Glutamatergic neuron (in vitro differentiated cells): Measurements from ENCODE around the gene VIPR1. TPM values are rescaled to one million over a fixed set of nuclear protein-coding genes. Genes with fewer than 3 reads are reported as not detected.

ENCODE experiments used
- DNase-seq: peaks from one replicate; pipeline ENCODE4 v3.0.0; 2022
- H3K27ac Mint-ChIP-seq: one replicate; pipeline ENCODE4 v1.8.0; 2020; ENCODE audit warnings: mild to moderate bottlenecking, mixed read lengths, inconsistent platforms; ENCODE audit not compliant: unreplicated experiment
- H3K27me3 Mint-ChIP-seq: one replicate; pipeline ENCODE4 v1.8.0; 2020; ENCODE audit warnings: mild to moderate bottlenecking, moderate library complexity, mixed read lengths, inconsistent platforms; ENCODE audit not compliant: unreplicated experiment
- H3K36me3 Mint-ChIP-seq: one replicate; pipeline ENCODE4 v1.8.0; 2020; ENCODE audit warnings: mild to moderate bottlenecking, mixed read lengths, inconsistent platforms; ENCODE audit not compliant: unreplicated experiment
- H3K4me1 Mint-ChIP-seq: one replicate; pipeline ENCODE4 v1.8.0; 2020; ENCODE audit warnings: mild to moderate bottlenecking, low read depth, mixed read lengths, inconsistent platforms; ENCODE audit not compliant: unreplicated experiment
- H3K4me3 Mint-ChIP-seq: one replicate; pipeline ENCODE4 v1.8.0; 2020; ENCODE audit warnings: mild to moderate bottlenecking, mixed read lengths, inconsistent platforms; ENCODE audit not compliant: unreplicated experiment
- H3K9me3 Mint-ChIP-seq: one replicate; pipeline ENCODE4 v1.8.0; 2020; ENCODE audit warnings: mild to moderate bottlenecking, moderate library complexity, mixed read lengths, inconsistent platforms; ENCODE audit not compliant: unreplicated experiment
- total RNA-seq: library from RNA; stranded (reverse); fragmentation: NEBNext Ultra II Directional; extraction: Animal tissue kit (Norgen Biotek cat#: 25700); gene quantifications from one replicate; pipeline ENCODE4 v1.2.1, GENCODE V29; 2021; ENCODE audit not compliant: unreplicated experiment
- TF ChIP-seq, protein P1 (sequence below): fragments of 200-600 bp; sonication (generic); IDR thresholded peaks from one replicate; pipeline ENCODE4 v1.5.0; 2021; ENCODE audit not compliant: partially characterized antibody, unreplicated experiment

VIPR1 gene
- total RNA-seq, 1 donor from 2014 or later: not detected

DNA sequence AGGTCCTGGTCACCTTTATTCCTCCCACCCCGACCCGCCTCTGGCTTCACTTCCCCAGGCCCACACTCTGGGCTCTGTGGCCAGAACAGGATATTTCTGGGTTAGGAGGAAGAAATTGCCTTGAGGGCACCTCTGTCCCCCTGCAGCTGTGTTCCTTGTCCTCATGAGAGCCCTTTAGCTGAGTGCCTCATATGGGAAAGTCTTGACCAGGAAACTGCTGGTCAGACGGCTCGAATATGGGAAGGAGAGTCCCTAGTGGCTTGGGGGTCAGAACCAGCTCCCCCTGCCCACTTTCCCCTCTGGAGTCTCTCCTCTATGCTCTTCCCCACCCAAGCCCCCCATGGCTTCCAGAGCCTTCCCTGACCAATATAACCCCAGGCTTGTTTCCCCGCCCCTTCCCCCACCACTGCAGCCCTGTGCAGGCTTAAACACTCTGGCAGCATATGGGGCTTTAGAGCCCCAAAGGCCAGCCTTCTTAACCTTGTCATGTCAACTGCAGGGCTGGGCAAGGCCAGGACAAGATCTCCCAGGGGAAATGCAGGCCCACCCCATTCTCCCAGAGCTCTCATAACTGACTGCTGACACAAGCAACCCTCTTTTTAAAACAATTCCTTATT lies 42.9 kb downstream of the VIPR1 start:
- Mint-ChIP-seq H3K36me3 (no peaks in the 10 kb centered on the region), H3K27me3 (peaks cover 7% of the 10 kb centered on the region), H3K9me3 (no peaks in the 10 kb centered on the region), H3K4me1 (peaks cover 21% of the 10 kb centered on the region), H3K4me3 (peak overlapping the region; percentile 48), H3K27ac (peak overlapping the region; percentile 14)
- TF ChIP-seq, protein P1, sequence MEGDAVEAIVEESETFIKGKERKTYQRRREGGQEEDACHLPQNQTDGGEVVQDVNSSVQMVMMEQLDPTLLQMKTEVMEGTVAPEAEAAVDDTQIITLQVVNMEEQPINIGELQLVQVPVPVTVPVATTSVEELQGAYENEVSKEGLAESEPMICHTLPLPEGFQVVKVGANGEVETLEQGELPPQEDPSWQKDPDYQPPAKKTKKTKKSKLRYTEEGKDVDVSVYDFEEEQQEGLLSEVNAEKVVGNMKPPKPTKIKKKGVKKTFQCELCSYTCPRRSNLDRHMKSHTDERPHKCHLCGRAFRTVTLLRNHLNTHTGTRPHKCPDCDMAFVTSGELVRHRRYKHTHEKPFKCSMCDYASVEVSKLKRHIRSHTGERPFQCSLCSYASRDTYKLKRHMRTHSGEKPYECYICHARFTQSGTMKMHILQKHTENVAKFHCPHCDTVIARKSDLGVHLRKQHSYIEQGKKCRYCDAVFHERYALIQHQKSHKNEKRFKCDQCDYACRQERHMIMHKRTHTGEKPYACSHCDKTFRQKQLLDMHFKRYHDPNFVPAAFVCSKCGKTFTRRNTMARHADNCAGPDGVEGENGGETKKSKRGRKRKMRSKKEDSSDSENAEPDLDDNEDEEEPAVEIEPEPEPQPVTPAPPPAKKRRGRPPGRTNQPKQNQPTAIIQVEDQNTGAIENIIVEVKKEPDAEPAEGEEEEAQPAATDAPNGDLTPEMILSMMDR: no peak
- peak; percentile 30 for DNase-seq

DNA sequence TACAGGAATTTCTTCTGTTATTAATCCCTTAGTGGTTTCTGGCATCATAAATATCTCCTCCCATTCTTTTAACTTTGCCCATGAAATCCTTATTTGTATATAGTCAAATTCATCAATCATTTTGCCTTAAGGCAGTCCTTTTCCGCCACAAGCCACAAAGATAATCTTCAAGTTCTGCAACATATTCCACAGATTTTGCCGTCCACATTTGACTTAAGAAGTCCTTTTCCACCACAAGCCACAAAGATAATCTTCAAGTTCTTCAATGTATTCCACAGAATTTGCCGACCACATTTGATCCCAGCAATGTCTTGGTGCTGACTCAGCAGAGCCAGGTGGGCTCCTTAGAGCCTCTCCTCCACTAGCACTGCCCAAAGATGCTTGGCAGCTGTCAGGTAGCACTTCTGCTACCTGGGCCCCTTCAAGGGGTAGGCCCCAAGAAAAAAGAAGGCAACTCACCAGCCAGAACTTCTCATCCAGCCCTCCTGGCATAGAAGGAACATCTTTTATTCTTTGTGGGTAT lies 44.3 kb downstream of the VIPR1 start:
- H3K36me3 Mint-ChIP-seq: peaks cover 4% of the 10 kb centered on the region
- H3K27me3 Mint-ChIP-seq: peaks cover 7% of the 10 kb centered on the region
- TF ChIP-seq, protein P1: no peak
- H3K27ac Mint-ChIP-seq: no peak overlapping the region
- DNase-seq: no peak
- H3K4me3 Mint-ChIP-seq: no peak overlapping the region
- no peaks in the 10 kb centered on the region for H3K9me3 Mint-ChIP-seq
- H3K4me1 Mint-ChIP-seq: peaks cover 18% of the 10 kb centered on the region

DNA sequence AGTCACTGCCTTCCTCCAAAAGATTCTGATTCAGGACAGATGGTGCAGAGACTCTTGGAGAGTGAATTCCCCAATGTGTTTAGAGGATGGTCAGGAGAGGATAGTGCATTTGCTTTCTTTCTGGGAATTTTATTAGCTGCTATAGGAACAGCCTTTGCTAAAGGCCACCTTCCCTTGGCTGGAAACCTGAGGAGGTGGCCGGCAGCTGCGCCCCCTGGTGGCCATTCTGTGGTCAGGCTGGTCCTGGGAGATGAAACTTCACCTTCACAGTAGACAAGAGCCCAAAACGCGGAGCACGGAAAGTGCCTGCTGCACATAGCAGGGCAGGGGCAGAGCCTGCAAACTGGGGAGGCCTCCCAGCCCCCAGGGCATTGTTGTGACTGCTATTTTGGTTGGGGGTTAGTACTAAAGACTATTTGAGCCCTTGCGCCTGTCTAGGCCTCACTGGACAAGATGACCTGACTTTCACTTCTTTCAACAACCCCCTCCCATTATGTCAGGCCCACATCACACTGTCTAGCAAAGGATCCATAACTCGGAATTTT lies 45.0 kb downstream of the VIPR1 start:
- TF ChIP-seq, protein P1: peak; percentile 99
- Mint-ChIP-seq H3K9me3 (no peaks in the 10 kb centered on the region), H3K27ac (no peak overlapping the region), H3K4me3 (no peak overlapping the region), H3K36me3 (peaks cover 4% of the 10 kb centered on the region), H3K4me1 (peaks cover 18% of the 10 kb centered on the region), H3K27me3 (peaks cover 7% of the 10 kb centered on the region)
- peak; percentile 85 for DNase-seq

DNA sequence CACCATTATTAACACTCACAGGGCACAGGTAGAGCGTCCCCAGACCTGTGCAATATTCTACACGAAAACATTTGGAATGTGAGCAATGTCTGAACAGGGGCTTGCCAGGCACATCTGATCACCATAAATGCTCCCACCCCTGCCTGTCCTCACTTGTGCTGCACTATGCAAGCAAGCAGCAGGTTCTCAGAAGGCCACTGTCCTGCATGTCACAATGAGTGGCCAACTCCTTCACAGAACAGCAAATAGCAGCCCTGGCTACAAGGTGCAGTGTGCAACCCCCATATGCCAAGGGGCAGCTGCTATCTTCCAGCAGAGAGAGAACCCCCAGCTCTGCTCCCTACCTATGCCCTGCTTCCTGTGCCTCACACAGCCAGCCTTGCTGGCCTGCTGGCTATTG lies 46.7 kb downstream of the VIPR1 start:
- Mint-ChIP-seq H3K4me1 (peaks cover 16% of the 10 kb centered on the region), H3K27me3 (peaks cover 5% of the 10 kb centered on the region), H3K36me3 (peaks cover 4% of the 10 kb centered on the region), H3K9me3 (no peaks in the 10 kb centered on the region), H3K27ac (no peak overlapping the region), H3K4me3 (no peak overlapping the region)
- no peak for DNase-seq
- TF ChIP-seq, protein P1: no peak

DNA sequence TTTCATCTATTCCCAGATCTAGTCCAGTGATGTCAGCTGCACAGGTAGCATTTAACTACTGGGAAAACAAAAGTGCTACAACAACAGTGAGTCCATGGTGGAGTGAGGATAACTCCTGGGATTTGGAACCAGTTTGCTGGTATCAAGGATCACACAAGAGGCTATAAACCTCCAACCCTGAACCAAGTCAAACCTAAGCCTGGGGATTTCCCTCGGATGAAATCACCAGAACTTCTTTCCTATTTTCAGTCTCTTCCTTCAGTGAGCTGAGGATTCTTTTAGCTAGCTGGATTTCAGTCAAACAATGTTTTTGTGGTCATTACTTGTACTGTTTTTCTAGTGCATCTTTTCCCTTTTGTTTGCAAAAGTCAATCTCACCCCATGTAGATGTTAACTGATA lies 47.8 kb downstream of the VIPR1 start:
- H3K27me3 Mint-ChIP-seq: peaks cover 4% of the 10 kb centered on the region
- TF ChIP-seq, protein P1: no peak
- no peak for DNase-seq
- H3K4me1 Mint-ChIP-seq: peaks cover 14% of the 10 kb centered on the region
- H3K9me3 Mint-ChIP-seq: no peaks in the 10 kb centered on the region
- H3K36me3 Mint-ChIP-seq: peaks cover 4% of the 10 kb centered on the region
- H3K4me3 Mint-ChIP-seq: no peak overlapping the region
- no peak overlapping the region for H3K27ac Mint-ChIP-seq
